Small intestine (tissue), 7 donors: ENCODE results near the gene TP53I11. TPM values are rescaled to one million over a fixed set of nuclear protein-coding genes. Genes with fewer than 3 reads are reported as not detected.

Source experiments
- DNase-seq, 2 donors: peaks; one replicate each; pipeline versions ENCODE4 v3.0.0 to v3.0.0-alpha.2; 2013
- FAIRE-seq: peaks from 2 replicates; lab custom pipeline; 2012; peaks lifted over from hg19 to GRCh38; lab: Jason Lieb, UNC
- H3K27ac ChIP-seq, 3 donors: one replicate each; pipeline ENCODE4 v1.5.1; 2013; ENCODE audit warnings: low read length in 2 of 3, mild to moderate bottlenecking in 2 of 3, control low read depth in 1 of 3, inconsistent platforms in 1 of 3, low read depth in 1 of 3, moderate library complexity in 1 of 3
- H3K27me3 ChIP-seq, 3 donors: one replicate each; pipeline ENCODE4 v1.6.1; 2013; ENCODE audit warnings: low read length in 3 of 3, inconsistent platforms in 1 of 3; ENCODE audit not compliant: control insufficient read depth in 3 of 3, insufficient read depth in 3 of 3
- H3K36me3 ChIP-seq, 3 donors: one replicate each; pipeline ENCODE4 v1.6.1; 2013; ENCODE audit warnings: low read length in 3 of 3, inconsistent platforms in 1 of 3, low read depth in 1 of 3, mild to moderate bottlenecking in 1 of 3, moderate library complexity in 1 of 3; ENCODE audit not compliant: control insufficient read depth in 3 of 3, insufficient read depth in 2 of 3
- H3K4me1 ChIP-seq, 3 donors: one replicate each; pipeline ENCODE4 v1.6.1; 2013; ENCODE audit warnings: low read length in 2 of 3, inconsistent platforms in 1 of 3, low read depth in 1 of 3, mild to moderate bottlenecking in 1 of 3, moderate library complexity in 1 of 3; ENCODE audit not compliant: control insufficient read depth in 3 of 3, insufficient read depth in 2 of 3
- H3K4me3 ChIP-seq, 3 donors: one replicate each; pipeline ENCODE4 v1.5.1; 2013; ENCODE audit warnings: low read length in 3 of 3, control low read depth in 1 of 3, inconsistent platforms in 1 of 3, low read depth in 1 of 3, mild to moderate bottlenecking in 1 of 3, moderate library complexity in 1 of 3
- H3K9me3 ChIP-seq, 2 donors: one replicate each; pipeline ENCODE4 v1.6.1; 2013; ENCODE audit warnings: low read depth in 1 of 2, low read length in 1 of 2; ENCODE audit not compliant: control insufficient read depth in 2 of 2, insufficient read depth in 1 of 2
- WGBS, 3 donors: extraction: QIAGEN DNeasy Blood & Tissue Kit; methylation state at CpG; one replicate each; pipeline ENCODE4 v1.1.7; 2013; 5-methylcytosine and 5-hydroxymethylcytosine counted together
- polyA plus RNA-seq, 4 donors: library from polyadenylated mRNA; stranded (reverse) in 3 of 4; unstranded in 1 of 4; fragments of 200-250 nt in 3 of 4; fragments of 120-200 nt in 1 of 4; gene quantifications; one replicate each; pipeline versions ENCODE4 v1.2.1 to v1.2.3, GENCODE V29; 2013
- donor health status: healthy with polysubstance abuse.
- donor health status: control.
- donor health status: control.
- donor health status: Bipolar disorder and iron deficiency.
- donor health status: healthy.

Gene TP53I11
- polyA plus RNA-seq, 4 donors, result 6.8 to 105 (median 36.7) TPM

GRCh38 chr11:44943118-44943517, 7.6 kb downstream of the TP53I11 start:
- no peak overlapping the region for H3K27ac ChIP-seq
- FAIRE-seq (no peak), DNase-seq (peak; percentile 40 to 66)
- H3K4me1 ChIP-seq, result peaks cover 0 to 33% (median 0%) of the 10 kb centered on the region in 3 donors
- H3K27me3 ChIP-seq, result no peaks in the 10 kb centered on the region
- no peak overlapping the region for H3K4me3 ChIP-seq
- WGBS, 3 donors, result 17 to 38% (median 23%) methylated on average over 7 of the region's 7 CpGs
- no peaks in the 10 kb centered on the region for H3K9me3 ChIP-seq
- peaks cover 0 to 51% (median 0%) of the 10 kb centered on the region in 3 donors for H3K36me3 ChIP-seq

GRCh38 chr11:44942029-44942955, 8.4 kb downstream of the TP53I11 start:
- peaks cover 0 to 33% (median 0%) of the 10 kb centered on the region in 3 donors for H3K4me1 ChIP-seq
- no peak overlapping the region for H3K27ac ChIP-seq
- DNase-seq, result peak in 1 of 2 donors; percentile 57
- peaks cover 0 to 58% (median 0%) of the 10 kb centered on the region in 3 donors for H3K36me3 ChIP-seq
- H3K27me3 ChIP-seq, result no peaks in the 10 kb centered on the region
- H3K9me3 ChIP-seq, result no peaks in the 10 kb centered on the region
- no peak overlapping the region for H3K4me3 ChIP-seq
- FAIRE-seq, result no peak
- 77 to 83% (median 83%) methylated on average over 10 of the region's 10 CpGs for WGBS, 3 donors

GRCh38 chr11:44941259-44942021, 9.2 kb downstream of the TP53I11 start:
- FAIRE-seq, result no peak
- no peaks in the 10 kb centered on the region for H3K9me3 ChIP-seq
- H3K4me1 ChIP-seq, result peaks cover 0 to 38% (median 0%) of the 10 kb centered on the region in 3 donors
- no peaks in the 10 kb centered on the region for H3K27me3 ChIP-seq
- no peak overlapping the region for H3K4me3 ChIP-seq
- no peak for DNase-seq
- no peak overlapping the region for H3K27ac ChIP-seq
- peaks cover 0 to 60% (median 0%) of the 10 kb centered on the region in 3 donors for H3K36me3 ChIP-seq
- WGBS, 3 donors, result 74 to 80% (median 75%) methylated on average over 12 of the region's 12 CpGs

GRCh38 chr11:44940835-44941234, 9.8 kb downstream of the TP53I11 start:
- 88 to 96% (median 94%) methylated on average over 9 of the region's 9 CpGs for WGBS, 3 donors
- Histone ChIP-seq H3K9me3 (no peaks in the 10 kb centered on the region), H3K27ac (no peak overlapping the region), H3K4me1 (peaks cover 0 to 40% (median 0%) of the 10 kb centered on the region in 3 donors), H3K27me3 (no peaks in the 10 kb centered on the region), H3K4me3 (no peak overlapping the region), H3K36me3 (peaks cover 0 to 56% (median 0%) of the 10 kb centered on the region in 3 donors)
- FAIRE-seq, result no peak
- DNase-seq, result no peak

GRCh38 chr11:44940404-44940803, 10.3 kb downstream of the TP53I11 start:
- Histone ChIP-seq H3K27ac (no peak overlapping the region), H3K4me3 (no peak overlapping the region), H3K4me1 (peaks cover 0 to 40% (median 0%) of the 10 kb centered on the region in 3 donors), H3K36me3 (peaks cover 0 to 55% (median 0%) of the 10 kb centered on the region in 3 donors), H3K9me3 (no peaks in the 10 kb centered on the region), H3K27me3 (no peaks in the 10 kb centered on the region)
- DNase-seq (no peak), FAIRE-seq (no peak)
- 61 to 80% (median 80%) methylated on average over 7 of the region's 7 CpGs for WGBS, 3 donors

- H3K4me1 ChIP-seq, result peaks cover 0 to 40% (median 0%) of the 10 kb centered on the region in 3 donors
- no peak overlapping the region for H3K4me3 ChIP-seq
- no peaks in the 10 kb centered on the region for H3K27me3 ChIP-seq
- WGBS, 3 donors, result 72 to 81% (median 74%) methylated on average over 21 to 22 of the region's 22 CpGs
- H3K27ac ChIP-seq, result no peak overlapping the region
- H3K9me3 ChIP-seq, result no peaks in the 10 kb centered on the region
- no peak for DNase-seq
- FAIRE-seq, result no peak
- H3K36me3 ChIP-seq, result peaks cover 0 to 60% (median 0%) of the 10 kb centered on the region in 3 donors
Observed at GRCh38 chr11:44939673-44940395, 10.8 kb downstream of the TP53I11 start.

- 83 to 91% (median 90%) methylated on average over 19 of the region's 19 CpGs for WGBS, 3 donors
- no peak overlapping the region for H3K27ac ChIP-seq
- peaks cover 0 to 68% (median 0%) of the 10 kb centered on the region in 3 donors for H3K36me3 ChIP-seq
- DNase-seq (no peak), FAIRE-seq (no peak)
- H3K27me3 ChIP-seq, result no peaks in the 10 kb centered on the region
- no peak overlapping the region for H3K4me3 ChIP-seq
- H3K9me3 ChIP-seq, result no peaks in the 10 kb centered on the region
- peaks cover 0 to 27% (median 0%) of the 10 kb centered on the region in 3 donors for H3K4me1 ChIP-seq
Observed at GRCh38 chr11:44938066-44938691, 12.5 kb downstream of the TP53I11 start.
